ENCODE results near the gene HPS4.
"Not testable (repeated sequence)": the region's sequence is repeated elsewhere in the genome, so short reads cannot be mapped to it uniquely, and the experiment has no call there.

Gene HPS4

GRCh38 chr22:26408562-26409220, 74.9 kb downstream of the HPS4 start:
- not testable (repeated sequence) for DNase-seq

DNA sequence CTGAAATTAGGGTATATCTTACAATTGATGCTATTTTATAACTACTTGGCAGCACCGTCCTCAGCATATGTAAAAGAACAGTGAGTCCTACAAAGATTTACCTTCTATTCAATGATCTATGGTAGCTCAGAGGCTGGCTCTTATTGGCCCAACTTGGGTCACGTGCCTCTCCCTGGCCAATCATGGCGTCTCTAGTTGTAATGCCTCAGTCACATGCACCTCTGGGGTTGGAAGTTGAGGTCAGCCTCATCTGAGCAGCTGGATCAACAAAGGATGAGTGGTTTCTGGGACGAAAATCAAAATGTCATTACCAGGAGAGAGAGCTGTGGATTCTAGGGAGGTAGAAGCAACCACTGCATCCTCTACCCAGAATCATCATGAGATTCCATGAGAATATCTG, 77.5 kb downstream of the HPS4 start:
- no peak for DNase-seq

GRCh38 chr22:26404851-26405421, 78.6 kb downstream of the HPS4 start:
- no peak for DNase-seq

DNA sequence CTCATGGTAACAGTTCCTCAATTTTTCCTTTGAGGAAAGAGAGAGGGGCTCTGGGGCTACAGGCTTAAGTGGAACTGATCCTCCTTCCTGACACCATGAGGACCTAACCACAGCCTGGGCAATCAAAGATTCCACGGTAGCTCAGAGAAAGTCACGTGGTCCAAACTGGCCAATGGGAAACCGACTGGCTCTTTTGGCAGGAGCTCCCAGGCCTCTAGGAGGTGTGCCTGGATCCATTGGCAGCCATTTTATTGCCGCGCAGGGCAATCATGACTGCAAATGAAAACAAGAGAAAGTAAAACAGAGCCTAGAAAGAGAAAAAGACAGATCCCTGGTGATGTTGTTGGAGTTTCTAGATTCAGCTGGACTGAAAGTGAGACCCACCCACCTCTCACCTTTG, 81.9 kb downstream of the HPS4 start:
- no peak for DNase-seq
